Pons (tissue), 1 donor: ENCODE results near the gene METTL1.
"Not testable (repeated sequence)": the region's sequence is repeated elsewhere in the genome, so short reads cannot be mapped to it uniquely, and the experiment has no call there.

ENCODE experiments used
- DNase-seq: peaks from one replicate; pipeline ENCODE4 v3.0.0-alpha.2; 2016; ENCODE audit warnings: low spot score

METTL1 gene

DNA sequence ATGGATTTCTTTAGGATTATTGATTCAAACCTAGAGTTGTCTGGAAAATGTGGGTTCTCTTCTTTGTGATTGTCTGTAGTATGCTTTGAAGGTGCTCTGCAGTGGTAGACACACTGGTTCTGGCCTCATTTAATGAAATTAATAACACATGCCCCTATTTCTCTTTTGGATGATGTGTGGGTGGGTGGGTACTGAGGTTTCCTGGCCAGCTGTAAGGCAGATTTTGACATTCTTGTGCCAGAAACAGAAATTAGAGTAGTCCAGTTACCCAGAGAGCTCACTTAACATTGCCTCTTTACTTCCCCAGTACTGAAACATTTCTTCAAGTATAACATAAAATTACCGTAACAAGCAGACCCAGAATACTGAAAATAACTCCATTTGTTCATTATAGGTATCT, 25.1 kb upstream of the METTL1 start:
- no peak for DNase-seq

DNA sequence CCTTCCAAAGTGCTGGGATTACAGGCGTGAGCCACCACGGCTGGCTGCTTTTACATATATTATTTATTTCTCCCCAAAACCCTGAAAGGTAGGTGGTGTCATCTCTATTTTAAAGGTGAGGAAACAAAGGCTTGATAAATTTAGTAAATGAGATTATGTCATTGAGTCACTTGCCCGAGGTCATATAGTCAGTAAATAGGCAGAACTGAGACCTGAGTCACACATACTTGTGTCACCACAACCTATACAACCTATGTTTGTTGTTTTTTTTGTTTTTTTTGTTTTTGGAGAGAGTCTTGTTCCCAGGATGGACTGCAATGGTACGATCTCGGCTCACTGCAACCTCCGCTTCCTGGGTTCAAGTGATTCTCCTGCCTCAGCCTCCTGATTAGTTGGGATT, 23.4 kb upstream of the METTL1 start:
- DNase-seq: no peak

DNA sequence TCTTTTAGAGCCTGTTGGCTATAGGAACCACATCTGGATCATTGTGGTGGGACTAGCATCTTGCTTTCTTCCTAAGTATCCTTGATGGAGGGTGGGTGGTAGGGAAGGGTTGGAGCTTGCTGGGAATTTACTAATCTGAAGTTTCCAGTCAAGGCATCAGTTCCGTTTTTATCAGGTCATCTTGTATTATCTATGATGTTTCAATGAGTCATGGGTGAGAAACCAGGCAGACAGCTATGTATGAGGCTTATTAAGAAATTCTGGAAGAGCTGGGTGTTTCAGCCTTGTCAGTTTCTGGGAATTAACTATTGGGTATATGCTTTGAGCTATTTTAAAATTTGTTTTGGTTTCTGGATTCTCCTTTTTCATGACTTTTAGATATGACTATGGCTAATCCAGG, 22.0 kb upstream of the METTL1 start:
- no peak for DNase-seq

DNA sequence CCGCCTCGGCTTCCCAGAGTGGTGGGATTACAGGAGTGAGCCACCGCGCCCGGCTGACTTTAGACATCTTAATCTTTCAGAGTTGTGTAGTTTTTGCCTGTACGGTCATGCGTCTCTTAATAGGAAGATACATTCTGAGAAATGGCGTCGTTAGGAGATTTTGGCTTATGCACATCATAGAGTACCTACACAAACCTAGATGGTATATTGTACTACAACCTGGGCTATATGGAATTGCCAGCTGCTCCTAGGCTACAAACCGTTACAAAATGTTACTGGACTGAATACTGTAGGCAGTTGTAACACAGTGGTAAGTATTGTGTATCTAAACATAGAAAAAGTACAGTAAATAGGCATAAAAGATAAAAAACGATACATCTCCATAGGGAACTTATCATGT, 12.0 kb upstream of the METTL1 start:
- DNase-seq: no peak

DNA sequence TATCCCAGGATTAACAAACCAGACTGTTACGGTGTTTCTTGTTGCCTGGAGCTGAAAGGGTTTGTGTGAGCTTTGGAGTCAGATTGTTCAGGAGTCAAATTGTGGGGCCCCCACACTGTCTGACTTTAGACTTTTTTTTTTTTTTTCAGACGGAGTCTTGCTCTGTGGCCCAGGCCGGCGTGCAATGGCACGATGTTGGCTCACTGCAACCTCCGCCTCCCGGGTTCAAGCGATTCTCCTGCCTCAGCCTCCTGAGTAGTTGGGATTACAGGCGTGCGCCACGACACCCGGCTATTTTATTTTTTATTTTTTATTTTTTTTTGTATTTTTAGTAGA, 11.5 kb upstream of the METTL1 start:
- no peak for DNase-seq

DNA sequence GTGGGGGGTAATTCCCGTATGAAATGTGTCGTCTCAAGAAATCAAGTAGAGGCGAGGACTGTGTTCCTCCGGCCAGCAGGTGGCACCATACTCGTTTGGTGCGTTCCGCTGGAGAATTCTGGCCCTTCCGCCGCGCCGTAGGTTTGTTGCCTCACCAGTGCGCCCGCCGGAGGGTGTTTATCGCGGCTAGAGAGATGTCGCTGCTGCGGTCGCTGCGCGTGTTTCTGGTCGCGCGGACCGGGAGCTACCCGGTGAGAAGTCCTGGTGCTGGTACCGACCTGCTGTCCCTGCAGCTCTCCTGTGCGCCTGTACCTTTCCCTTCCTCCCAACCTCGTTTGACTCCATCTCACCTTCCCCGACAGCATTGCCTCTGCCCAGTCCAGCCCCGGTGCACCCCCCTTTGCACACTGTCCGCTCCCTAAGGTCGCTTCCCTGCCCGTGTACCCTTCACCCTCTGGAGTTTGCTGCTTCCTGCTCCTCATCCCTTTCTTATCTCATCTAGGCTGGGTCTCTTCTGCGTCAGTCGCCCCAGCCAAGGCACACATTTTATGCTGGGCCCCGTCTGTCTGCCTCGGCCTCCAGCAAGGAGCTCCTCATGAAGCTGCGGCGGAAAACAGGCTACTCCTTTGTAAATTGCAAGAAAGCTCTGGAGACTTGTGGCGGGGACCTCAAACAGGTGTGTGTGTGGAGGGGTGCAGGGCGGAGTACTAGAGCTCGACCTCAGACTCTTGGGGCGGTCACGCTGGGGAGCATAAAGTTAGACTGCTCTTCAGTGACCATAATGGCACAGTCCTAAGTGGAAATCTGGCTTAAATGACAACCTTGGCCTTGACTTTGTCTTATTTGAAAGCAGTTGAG, 10.9 kb upstream of the METTL1 start, which contains the start of gene TSFM:
TSFM (plus strand) TSS at position 180 of the 858 bp plus-strand sequence; CDS start at position 195, 15 bp downstream.
- peak; percentile 94 for DNase-seq

DNA sequence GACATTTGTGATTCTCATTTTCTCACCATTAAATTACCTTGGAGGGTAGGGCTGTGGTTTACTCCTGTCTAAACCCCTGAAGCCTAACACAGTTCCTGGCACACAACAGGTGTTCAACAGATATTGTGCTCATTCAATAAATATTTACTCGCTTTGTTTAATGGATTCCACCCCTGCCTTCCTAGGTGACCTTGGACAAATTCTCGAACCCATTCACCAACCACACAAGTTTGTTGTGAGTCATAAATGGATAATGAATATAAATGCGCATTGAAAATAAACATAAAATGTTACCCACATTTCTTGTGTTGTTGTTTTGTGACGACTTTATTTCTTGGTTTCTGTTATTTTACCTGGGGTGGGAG, 10.3 kb upstream of the METTL1 start:
- no peak for DNase-seq

DNA sequence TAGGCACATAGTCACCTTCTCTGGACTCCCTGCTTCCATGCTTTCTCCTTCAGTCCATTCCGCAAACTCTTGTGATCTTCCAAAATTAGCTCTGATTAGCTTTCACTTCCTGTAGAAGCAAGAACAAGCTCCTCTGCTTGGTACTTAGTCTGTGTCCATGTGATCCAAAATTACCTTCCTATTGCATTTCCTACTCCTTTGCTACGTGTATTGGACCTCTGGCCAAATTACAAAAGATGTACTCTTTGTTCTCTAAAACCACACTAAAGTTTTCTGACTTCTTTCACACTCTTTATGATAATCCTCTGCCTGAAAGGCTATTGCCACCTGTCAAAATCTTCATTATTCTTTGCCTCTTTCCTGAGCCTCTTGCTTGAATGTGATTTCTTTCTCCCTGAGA, 9.9 kb upstream of the METTL1 start:
- no peak for DNase-seq

DNA sequence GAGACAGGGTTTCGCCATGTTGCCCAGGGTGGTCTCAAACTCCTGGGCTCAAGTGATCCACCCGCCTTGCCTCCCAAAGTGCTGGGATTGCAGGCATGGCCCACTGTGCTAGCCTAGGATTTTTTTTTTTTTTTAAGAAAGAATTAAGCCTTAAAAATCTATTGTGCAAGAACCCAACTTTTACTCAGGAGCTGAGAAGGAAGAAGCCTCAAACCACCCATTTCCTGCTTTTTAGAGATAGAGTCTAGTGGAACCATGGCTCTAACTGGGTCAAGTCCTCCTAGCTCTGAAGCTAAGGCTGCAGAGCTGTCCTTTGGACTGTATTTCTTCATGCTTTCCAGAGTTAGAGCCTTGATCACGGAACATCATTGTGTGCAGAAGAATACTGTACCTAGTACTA, 9.3 kb upstream of the METTL1 start:
- no peak for DNase-seq

DNA sequence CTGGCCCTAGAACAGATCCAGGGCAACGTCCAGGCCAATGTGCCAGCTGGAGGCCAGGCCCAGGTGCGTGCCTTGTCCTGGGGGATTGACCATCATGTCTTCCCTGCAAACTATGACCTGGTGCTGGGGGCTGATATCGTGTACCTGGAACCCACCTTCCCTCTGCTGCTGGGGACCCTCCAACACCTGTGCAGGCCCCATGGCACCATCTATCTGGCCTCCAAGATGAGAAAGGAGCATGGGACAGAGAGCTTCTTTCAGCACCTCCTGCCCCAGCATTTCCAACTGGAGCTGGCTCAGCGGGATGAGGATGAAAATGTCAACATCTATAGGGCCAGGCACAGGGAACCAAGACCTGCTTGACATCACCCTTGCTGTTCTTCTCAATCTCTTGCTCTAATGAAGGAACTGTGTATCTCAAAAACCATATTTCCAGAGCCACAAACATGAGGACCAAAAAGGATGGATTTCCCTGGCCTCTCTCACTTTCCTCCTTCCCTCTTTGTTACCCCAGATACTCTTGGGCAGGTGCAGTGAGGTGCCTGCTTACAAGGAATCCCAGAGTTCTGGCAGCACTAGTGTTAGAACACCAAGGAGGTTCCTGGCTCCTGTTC, 8.5 kb upstream of the METTL1 start:
- no peak for DNase-seq

DNA sequence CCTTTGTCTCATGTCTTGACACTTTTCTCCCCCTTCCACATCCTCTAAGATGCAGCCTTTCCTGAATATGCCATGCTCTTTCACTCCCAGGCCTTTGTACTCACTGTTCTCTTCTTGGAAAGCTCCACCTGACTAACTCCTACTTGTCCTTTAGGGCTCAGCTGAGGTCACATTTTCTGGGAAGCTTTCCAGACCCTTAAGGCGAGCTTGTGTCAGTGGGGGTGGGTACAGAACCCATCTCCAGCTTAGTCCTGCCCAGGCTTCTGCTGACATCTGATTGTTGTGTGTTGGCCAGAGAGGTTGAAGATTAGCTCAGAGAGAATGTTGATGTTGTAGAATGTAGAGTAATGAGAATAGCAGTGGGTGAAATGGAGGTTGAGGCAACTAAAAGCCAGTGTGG, 7.8 kb upstream of the METTL1 start:
- DNase-seq: no peak

DNA sequence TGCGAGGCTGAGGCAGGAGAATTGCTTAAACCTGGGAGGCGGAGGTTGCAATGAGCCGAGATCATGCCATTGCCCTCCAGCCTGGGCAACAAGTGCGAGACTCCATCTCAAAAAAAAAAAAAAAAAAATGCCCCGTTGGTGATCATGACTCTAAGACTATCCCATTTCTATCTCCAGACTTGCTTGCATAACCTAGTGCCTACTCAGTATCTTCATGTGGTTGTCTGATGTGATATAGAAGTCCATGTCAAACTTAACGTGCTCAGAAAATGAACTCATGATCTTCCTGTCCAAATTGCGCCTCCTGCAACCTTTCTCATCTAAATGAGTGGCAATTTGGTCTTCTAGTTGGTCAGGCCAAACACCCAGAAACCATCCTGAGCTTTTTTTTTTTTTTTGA, 6.0 kb upstream of the METTL1 start:
- no peak for DNase-seq

DNA sequence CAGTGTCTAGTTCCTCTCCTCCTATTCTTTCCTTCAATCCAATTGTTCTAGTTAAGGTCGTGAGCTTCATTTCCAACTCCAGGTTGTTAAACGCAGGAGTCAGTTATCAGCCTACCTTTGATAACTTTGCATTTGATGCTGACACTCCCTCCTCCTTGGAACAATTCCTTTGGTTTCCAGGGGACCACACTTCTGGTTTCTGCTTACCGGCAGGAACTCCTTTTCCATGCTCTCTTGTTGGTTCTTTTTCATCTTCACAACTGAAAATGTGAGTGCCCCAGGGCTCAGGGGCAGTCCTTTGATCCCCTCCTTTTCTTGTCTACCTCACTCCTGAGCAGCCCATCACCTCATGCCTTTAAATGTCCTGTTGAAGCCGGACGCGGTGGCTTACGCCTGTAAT, 5.5 kb upstream of the METTL1 start:
- DNase-seq: no peak

DNA sequence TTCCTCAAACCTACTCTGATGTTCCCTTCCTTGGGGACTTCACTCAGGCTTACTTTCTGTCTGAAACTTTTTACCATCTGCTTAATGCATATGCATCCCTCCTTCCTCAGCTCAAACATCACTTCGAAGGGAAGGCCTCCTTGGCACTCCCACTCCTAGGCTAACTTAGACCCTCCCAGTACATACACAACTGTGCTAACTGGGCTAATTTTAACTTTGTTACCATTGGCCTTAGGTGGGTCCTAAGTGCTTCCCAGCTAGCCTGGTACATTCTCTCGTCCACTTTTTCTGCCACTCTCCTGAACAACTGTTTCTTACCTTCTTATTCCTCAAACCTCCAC, 4.3 kb upstream of the METTL1 start:
- DNase-seq: no peak

DNA sequence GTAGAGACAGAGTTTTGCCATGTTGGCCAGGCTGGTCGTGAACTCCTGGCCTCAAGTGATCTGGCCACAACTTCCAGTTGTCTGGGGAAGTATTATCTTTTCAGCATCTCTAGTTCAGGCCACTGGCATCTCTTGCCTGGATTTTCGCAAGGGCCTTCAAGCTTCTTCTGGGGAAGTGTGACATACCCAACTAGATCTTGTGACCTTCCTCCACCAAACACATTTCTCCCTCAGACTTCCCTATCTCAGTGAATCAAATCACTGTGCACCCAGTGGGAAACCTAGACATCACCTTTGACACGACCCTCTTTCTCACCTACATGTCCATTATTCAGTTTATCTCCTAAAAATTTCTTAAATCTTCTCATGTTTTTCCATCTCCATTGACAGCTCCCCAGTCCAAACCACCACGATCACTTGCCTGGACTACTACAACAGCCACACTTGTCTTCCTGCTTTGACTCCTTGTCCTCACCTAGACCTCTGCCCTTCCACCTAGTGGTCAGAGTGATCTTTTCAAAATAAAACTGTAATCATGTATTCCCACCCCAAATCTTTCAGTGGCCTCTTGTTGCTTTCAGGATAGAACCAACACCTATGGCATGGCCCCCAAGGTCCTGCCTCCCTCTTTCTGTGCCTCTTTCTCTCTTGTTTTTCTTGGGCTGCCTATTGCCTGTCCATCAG, 3.8 kb upstream of the METTL1 start:
- no peak for DNase-seq

DNA sequence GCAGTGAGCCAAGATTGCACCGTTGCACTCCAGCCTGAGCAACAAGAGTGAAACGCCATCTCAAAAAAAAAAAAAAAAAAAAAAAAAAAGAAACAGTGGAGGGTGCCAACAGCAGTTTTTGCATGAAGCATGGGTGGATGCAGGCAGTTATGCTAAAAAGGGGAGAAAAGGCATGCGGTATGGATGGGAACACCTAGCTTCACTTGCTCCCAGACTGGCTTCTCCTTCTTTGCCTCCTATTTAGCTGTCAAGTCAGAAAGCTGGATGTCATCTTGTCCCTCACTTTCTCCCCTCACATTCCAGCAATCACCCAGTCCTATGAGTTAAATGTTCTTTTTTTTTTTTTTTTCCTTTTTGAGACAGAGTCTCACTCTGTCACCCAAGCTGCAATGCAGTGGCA, 3.1 kb upstream of the METTL1 start:
- DNase-seq: no peak

DNA sequence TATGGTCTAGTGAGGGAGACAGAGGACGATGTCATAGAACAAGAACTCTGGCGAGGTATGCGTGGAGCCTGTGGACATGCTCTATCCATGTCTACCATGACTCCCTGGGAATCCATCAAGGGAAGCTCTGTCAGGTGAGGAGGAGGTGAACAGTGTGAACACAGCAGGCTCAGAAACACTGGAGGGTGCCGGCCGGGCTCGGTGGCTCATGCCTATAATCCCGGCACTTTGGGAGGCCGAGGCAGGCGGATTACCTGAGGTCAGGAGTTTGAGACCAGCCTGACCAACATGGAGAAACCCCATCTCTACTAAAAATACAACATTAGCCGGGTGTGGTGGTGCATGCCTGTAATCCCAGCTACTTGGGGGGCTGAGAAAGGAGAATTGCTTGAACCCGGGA, 2.7 kb upstream of the METTL1 start:
- DNase-seq: not testable (repeated sequence)

DNA sequence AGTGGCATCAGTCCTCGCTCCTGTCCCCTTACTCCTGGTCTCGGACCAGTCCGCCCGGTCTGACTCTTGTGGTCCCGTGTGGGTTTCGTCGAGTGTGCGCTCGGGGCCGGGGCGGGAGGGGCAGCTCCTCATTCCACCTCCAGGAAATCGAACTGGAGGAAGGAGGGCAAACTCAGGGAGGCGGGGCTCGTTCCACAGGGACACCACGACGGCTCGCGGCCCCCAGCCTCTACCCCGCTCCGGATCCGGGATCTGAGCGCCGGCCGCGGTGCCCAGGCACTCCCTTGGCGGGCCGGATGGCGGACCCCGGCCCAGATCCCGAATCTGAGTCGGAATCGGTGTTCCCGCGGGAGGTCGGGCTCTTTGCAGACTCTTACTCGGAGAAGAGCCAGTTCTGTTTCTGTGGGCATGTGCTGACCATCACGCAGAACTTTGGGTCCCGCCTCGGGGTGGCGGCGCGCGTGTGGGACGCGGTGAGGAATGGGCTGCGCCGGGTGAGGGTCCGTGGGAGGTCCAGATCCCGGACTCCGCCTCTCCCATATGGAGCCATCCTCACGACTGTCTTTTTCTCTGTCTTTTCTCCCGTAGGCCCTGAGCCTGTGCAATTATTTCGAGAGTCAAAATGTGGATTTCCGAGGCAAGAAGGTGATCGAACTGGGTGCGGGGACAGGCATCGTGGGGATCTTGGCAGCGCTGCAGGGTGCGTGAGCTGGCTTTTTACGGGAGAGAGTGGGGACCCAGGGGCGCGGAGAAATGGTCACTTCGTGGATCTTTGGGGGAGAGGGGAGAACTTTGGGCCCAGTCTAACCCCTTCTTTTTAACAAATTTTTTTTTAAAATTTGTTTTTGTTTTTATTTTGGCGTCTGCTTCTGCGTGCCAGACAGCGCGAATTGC, 771 bp upstream of the METTL1 start, which contains the start of gene EEF1AKMT3:
EEF1AKMT3 (plus strand) TSS at position 186 of the 894 bp plus-strand sequence; CDS start at position 297, 111 bp downstream.
- DNase-seq: no peak

DNA sequence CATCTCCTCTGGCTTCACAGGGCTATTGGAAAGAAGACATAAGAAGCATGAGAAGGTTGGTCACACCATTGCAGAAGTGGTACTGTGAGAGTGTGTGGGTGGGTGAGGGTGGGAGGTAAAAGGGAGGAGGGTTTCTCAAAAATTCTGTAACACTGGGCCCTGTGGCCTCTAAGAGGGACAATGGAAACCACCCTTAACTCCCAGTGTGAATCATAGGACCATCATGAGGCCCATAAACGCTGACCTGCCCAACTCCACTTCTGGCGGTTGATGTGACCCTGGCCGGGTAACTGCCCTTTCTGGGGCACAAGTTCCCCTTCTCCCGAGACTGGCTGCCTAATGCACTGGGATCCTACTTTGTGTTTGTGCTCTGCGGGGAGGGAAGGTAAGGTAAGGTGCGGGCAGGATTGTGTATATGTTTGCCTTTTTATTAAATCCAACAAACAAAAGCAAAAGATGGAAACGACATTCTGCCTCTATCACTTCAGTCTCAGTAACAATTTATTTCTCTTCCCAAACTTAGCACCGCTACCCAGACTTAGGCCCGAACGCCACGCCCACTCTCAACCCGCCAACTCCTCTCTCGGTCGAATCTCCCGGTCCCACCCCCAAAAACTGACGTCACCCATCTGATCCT, 551 bp downstream of the METTL1 start:
- DNase-seq: peak; percentile 78

DNA sequence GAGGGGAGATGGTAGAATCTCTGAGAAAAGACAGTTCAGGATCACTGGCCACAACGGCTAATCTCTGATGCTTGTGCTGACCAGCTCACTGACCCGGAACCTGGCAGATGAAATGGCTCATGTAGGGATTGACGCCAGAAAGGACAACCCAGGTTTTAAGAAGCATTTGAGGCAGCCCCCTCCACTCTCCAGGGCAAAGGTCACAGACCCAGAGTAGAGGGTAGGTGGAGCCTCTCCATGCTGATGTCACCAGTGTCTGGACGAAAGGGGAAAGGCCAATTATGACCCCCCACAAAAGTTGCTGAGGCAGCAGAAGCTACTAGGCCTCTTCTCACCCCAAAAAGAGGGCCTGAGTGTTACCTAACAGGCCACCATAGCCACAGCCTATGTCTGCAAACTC, 1.2 kb downstream of the METTL1 start:
- DNase-seq: no peak

DNA sequence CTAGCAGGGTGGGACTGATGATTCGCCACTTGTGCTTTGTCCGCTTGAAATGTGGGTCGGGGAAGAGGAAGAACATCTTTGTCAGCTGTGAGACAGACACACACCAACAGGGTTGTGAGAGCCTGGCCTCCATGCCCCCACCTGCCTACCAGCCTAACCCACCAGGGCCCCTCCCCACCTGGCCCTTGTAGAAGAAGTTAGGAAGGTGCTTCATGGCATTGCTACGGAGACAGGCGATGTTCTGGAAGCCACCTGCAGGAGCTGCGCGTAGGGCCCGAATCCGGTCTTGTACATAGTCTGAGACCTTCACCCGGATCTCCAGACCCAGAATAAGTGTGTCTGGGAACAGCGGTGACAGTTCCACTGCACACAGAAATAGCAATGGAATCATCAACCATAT, 2.3 kb downstream of the METTL1 start:
- DNase-seq: no peak

DNA sequence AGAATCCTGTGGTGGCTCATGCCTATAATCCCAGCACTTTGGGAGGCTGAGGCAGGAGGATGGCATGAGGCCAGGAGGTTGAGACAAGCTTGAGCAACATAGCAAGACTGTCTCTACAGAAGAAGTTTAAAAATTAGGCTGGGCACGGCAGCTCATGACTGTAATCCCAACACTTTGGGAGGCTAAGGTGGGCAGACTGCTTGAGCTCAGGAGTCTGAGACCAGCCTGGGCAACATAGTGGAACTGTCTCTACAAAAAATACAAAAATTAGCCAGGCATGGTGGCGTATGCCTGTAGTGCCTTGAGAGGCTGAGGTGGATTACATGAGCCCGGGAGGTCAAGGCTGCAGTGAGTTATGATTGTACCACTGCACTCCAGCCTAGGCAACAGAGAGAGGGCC, 4.0 kb downstream of the METTL1 start:
- no peak for DNase-seq
